Activated CD8-positive, alpha-beta T cell treated with anti-CD3 and anti-CD28 coated beads for 36 hours (primary cell): ENCODE measurements around the gene DYNLL1. TPM values are rescaled to one million over a fixed set of nuclear protein-coding genes. Genes with fewer than 3 reads are reported as not detected.

ENCODE experiments used
- ATAC-seq: fragments of 200-7000 bp; cut with Tn5 transposase; one replicate; pipeline ENCODE4 v1.10.0; 2021; ENCODE audit warnings: mild to moderate bottlenecking, moderate library complexity
- CTCF ChIA-PET: fragments of 350-600 bp; sonication (Branson Sonifier 250); formaldehyde crosslinking; loops from one replicate; lab custom pipeline; 2021; ENCODE audit warnings: antibody characterized with exemption; lab: Charles Lee
- POLR2A ChIA-PET: fragments of 350-600 bp; sonication (Branson Sonifier 250); formaldehyde crosslinking; loops from one replicate; lab custom pipeline; 2021; ENCODE audit warnings: antibody characterized with exemption; lab: Charles Lee
- DNase-seq: peaks from one replicate; pipeline ENCODE4 v3.0.0-alpha.2; 2020
- H3K27ac Mint-ChIP-seq: one replicate; pipeline ENCODE4 v1.8.0; 2021; ENCODE audit warnings: mild to moderate bottlenecking, mixed read lengths
- H3K27me3 Mint-ChIP-seq: one replicate; pipeline ENCODE4 v1.8.0; 2021; ENCODE audit warnings: mixed read lengths
- H3K36me3 Mint-ChIP-seq: one replicate; pipeline ENCODE4 v1.8.0; 2021; ENCODE audit warnings: low read depth, mixed read lengths
- H3K4me1 Mint-ChIP-seq: one replicate; pipeline ENCODE4 v1.8.0; 2021; ENCODE audit warnings: low read depth, mixed read lengths
- H3K4me3 Mint-ChIP-seq: one replicate; pipeline ENCODE4 v1.8.0; 2021; ENCODE audit warnings: mild to moderate bottlenecking, moderate library complexity, mixed read lengths
- H3K9me3 Mint-ChIP-seq: one replicate; pipeline ENCODE4 v1.8.0; 2021; ENCODE audit warnings: mixed read lengths
- CTCF ChIP-seq: fragments of 200-600 bp; IDR thresholded peaks from one replicate; pipeline ENCODE4 v1.8.0; 2022; ENCODE audit warnings: antibody characterized with exemption, mild to moderate bottlenecking
- intact Hi-C: fragments of 100-400 bp; cut with micrococcal nuclease; formaldehyde crosslinking; loops from one replicate; pipeline ENCODE4 v1.10.0; 2022
- total RNA-seq, 2 experiments: library from RNA; stranded (reverse); gene quantifications; one replicate each; pipeline ENCODE4 v1.2.3, GENCODE V29; 2021

The DYNLL1 gene
- total RNA-seq, 2 experiments from 2014 or later = 126 to 137 TPM

- ATAC-seq (no peak), DNase-seq (no peak)
- no peaks in the 10 kb centered on the region for H3K27me3 Mint-ChIP-seq
- intact Hi-C loops = no loop called here
- peaks cover 34% of the 10 kb centered on the region for H3K36me3 Mint-ChIP-seq
- H3K9me3 Mint-ChIP-seq = no peaks in the 10 kb centered on the region
- no peak overlapping the region for H3K4me3 Mint-ChIP-seq
- CTCF ChIA-PET = interaction anchor here (1.0 to 1.4 kb wide), 3 partner anchors 26 to 41 kb away, joined by 3 to 4 read pairs (median 3); no protein-coding TSS in a partner anchor
- no peak overlapping the region for H3K27ac Mint-ChIP-seq
- TF ChIP-seq CTCF = no peak
- peaks cover 25% of the 10 kb centered on the region for H3K4me1 Mint-ChIP-seq
- POLR2A ChIA-PET = no interaction called here
Observed at GRCh38 chr12:120498870-120499515, 3.1 kb downstream of the DYNLL1 start.

- no peaks in the 10 kb centered on the region for H3K9me3 Mint-ChIP-seq
- no peak overlapping the region for H3K27ac Mint-ChIP-seq
- peaks cover 18% of the 10 kb centered on the region for H3K4me1 Mint-ChIP-seq
- no peaks in the 10 kb centered on the region for H3K27me3 Mint-ChIP-seq
- H3K4me3 Mint-ChIP-seq = no peak overlapping the region
- H3K36me3 Mint-ChIP-seq = peaks cover 35% of the 10 kb centered on the region
- ATAC-seq (no peak), DNase-seq (no peak)
- ChIA-PET POLR2A (interaction anchor here (1.1 kb wide), 1 partner anchor 31 kb away, joined by 5 read pairs; the partner anchor contains the start of gene SRSF9), CTCF (interaction anchor here (0.9 to 1.4 kb wide), 2 partner anchors 10 to 43 kb away, joined by 3 to 4 read pairs; no protein-coding TSS in a partner anchor)
- intact Hi-C loops = no loop called here
- TF ChIP-seq CTCF = no peak
Observed at GRCh38 chr12:120500581-120500980, 4.7 kb downstream of the DYNLL1 start.

GRCh38 chr12:120504587-120504986 lies 8.7 kb downstream of the DYNLL1 start:
- no peak for DNase-seq
- H3K27me3 Mint-ChIP-seq = no peaks in the 10 kb centered on the region
- H3K27ac Mint-ChIP-seq = no peak overlapping the region
- intact Hi-C loops = no loop called here
- ATAC-seq = no peak
- POLR2A ChIA-PET = interaction anchor here (1.1 to 1.4 kb wide), 4 partner anchors 8 to 36 kb away, joined by 4 to 5 read pairs (median 4); partner anchors contain the start of genes DYNLL1 and SRSF9
- no peaks in the 10 kb centered on the region for H3K9me3 Mint-ChIP-seq
- no peaks in the 10 kb centered on the region for H3K4me1 Mint-ChIP-seq
- CTCF ChIA-PET = interaction anchor here (0.7 to 1.1 kb wide), 2 partner anchors 12 to 21 kb away, joined by 3 read pairs; no protein-coding TSS in a partner anchor
- no peak for TF ChIP-seq CTCF
- H3K36me3 Mint-ChIP-seq = peaks cover 22% of the 10 kb centered on the region
- H3K4me3 Mint-ChIP-seq = no peak overlapping the region

- intact Hi-C loops = no loop called here
- DNase-seq (no peak), ATAC-seq (no peak)
- H3K27ac Mint-ChIP-seq = no peak overlapping the region
- peaks cover 17% of the 10 kb centered on the region for H3K36me3 Mint-ChIP-seq
- POLR2A ChIA-PET = no interaction called here
- CTCF ChIA-PET = interaction anchor here (0.8 to 2.5 kb wide), 2 partner anchors 11 to 39 kb away, joined by 3 to 9 read pairs; partner anchors contain the start of gene SRSF9
- H3K4me3 Mint-ChIP-seq = no peak overlapping the region
- TF ChIP-seq CTCF = no peak
- no peaks in the 10 kb centered on the region for H3K9me3 Mint-ChIP-seq
- no peaks in the 10 kb centered on the region for H3K4me1 Mint-ChIP-seq
- no peaks in the 10 kb centered on the region for H3K27me3 Mint-ChIP-seq
Observed at GRCh38 chr12:120508537-120508936, 12.6 kb downstream of the DYNLL1 start.

- no peaks in the 10 kb centered on the region for H3K27me3 Mint-ChIP-seq
- DNase-seq (no peak), ATAC-seq (no peak)
- no peaks in the 10 kb centered on the region for H3K4me1 Mint-ChIP-seq
- H3K36me3 Mint-ChIP-seq = peaks cover 14% of the 10 kb centered on the region
- POLR2A ChIA-PET = no interaction called here
- no peaks in the 10 kb centered on the region for H3K9me3 Mint-ChIP-seq
- H3K27ac Mint-ChIP-seq = no peak overlapping the region
- CTCF ChIA-PET = no interaction called here
- intact Hi-C loops = no loop called here
- TF ChIP-seq CTCF = no peak
- H3K4me3 Mint-ChIP-seq = no peak overlapping the region
Observed at GRCh38 chr12:120514002-120514401, 18.1 kb downstream of the DYNLL1 start.
